ENCODE data around the gene KRT71.
"Not testable (repeated sequence)": the region's sequence is repeated elsewhere in the genome, so short reads cannot be mapped to it uniquely, and the experiment has no call there.

The KRT71 gene

GRCh38 chr12:52519387-52519703, 33.6 kb downstream of the KRT71 start:
- DNase-seq, result no peak

DNA sequence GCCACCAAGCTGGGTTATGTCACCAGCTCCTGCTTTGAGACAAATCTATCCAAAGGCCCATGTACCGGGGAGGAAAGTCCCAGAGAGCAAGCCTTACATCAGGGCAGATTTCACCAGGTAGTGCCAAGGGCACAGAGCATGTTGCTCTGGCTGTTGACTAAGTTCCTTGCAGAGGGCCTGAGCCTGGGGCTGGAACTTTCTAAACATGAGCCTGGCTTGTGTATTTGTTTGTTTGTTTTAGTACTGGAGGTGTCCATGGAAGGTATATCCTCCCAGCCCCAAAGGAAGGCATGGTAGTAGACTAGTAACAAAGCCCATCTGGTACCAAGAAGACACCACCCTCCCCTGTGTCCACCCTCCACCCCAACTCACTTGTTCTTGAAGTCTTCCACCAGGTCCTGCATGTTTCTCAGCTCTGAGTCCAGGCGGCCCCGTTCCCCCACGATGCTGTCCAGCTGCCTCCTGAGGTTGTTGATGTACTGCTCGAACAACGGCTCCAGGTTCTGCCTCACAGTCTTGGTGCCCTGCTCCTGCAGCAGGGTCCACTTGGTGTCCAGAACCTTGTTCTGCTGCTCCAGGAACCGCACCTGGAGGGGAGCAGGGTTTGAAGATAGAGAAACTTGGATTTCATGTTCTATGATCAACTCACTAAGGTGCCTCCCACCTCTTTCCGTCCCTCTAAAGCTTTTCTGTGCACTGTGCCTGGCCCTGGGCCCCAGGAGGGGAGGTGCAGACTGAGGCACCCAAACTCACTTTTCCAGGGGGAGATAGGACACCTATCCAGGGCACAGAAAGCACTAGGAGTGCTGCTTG, 34.2 kb downstream of the KRT71 start:
- DNase-seq, result no peak

DNA sequence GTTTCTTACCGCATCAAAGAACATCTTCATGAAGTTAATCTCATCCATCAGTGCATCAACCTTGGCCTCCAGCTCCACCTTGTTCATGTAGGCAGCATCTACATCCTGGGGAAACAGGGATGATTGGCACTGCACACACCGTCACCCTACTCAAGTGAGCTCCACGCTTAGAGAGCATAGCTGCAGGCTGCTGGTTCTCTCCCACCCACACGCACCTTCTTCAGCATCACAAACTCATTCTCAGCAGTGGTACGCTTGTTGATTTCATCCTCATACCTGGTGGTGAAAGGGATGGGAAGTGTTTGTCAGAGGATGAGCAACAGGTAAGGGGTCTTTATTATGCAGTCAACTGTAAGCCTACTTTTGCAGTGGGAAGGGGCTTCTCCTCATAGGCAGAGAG, 35.1 kb downstream of the KRT71 start:
- DNase-seq, result no peak

GRCh38 chr12:52517005-52517835, 35.7 kb downstream of the KRT71 start:
- no peak for DNase-seq

GRCh38 chr12:52515927-52516831, 36.8 kb downstream of the KRT71 start:
- no peak for DNase-seq

DNA sequence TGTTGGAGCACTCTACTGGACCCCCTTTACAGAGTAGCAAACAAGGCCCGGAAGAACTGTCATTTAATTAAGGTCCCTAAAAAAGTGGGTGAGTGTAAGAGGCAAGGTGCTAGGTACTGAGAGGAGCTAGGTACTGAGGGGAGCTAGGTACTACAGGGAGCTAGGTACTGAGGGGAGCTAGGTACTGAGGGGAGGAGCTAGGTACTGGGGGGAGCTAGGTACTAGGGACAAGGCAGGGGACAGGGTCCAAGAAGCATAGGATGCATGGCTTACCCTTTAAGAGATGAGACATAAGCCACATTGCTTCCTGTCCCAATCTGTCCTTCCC, 37.7 kb downstream of the KRT71 start:
- no peak for DNase-seq

DNA sequence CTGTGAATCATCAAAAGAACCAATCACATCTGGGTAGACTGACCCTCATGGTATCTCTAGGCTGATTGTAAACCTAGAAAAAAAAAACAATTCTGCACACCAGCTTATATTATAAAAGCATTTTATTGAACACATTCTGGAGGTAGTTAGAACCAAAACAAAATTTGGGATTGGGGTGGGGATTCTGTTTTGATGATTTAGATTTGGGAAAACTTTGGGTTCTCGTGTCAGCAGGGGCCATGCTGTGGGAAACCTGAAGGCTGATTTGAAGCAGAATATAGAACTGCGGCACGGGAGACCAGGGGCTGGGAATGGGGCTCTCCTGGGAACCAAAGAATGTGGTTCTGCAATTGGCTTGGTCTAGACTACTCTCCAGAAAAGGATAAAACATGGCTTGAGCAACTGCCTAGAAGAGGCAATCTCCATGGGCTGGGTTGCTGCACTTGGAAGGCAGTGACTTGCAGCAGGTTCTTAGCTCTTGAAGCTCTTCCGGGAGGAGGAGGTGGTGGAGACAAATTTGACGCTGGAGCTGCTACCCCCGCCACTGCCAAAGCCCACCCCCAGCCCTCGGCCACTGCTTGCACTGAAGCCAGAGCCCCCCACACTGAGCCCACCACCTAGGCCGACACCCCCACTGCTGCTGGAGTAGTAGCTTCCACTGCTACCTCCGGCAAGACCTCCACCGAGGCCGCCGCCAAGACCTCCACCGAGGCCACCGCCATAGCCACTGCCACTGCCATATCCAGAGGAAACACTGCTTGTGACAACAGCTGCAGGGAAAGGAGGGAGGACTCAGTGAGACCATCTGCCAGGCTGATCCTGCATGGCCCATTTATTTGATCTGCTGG, 38.2 kb downstream of the KRT71 start:
- DNase-seq, result no peak

DNA sequence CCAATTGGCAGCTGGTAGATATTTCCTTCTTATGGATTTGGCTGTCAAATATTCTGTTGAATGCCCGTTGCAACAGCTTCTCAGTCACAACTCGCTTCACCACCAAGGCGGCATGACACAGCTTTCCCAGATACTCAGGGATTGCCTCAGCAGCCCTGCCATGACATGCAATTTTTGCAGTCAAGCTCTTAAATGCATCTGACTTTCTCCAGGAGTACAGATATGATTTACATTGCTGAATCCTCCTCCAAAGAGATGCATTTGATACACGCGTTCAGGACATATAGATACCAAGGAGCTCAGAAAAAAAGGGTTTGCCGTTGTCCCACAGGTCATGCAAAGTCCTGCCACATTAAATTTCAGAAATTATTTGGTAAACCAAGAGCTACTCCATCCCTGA, 39.2 kb downstream of the KRT71 start:
- DNase-seq, result no peak

GRCh38 chr12:52508211-52508610, 44.7 kb downstream of the KRT71 start:
- no peak for DNase-seq

DNA sequence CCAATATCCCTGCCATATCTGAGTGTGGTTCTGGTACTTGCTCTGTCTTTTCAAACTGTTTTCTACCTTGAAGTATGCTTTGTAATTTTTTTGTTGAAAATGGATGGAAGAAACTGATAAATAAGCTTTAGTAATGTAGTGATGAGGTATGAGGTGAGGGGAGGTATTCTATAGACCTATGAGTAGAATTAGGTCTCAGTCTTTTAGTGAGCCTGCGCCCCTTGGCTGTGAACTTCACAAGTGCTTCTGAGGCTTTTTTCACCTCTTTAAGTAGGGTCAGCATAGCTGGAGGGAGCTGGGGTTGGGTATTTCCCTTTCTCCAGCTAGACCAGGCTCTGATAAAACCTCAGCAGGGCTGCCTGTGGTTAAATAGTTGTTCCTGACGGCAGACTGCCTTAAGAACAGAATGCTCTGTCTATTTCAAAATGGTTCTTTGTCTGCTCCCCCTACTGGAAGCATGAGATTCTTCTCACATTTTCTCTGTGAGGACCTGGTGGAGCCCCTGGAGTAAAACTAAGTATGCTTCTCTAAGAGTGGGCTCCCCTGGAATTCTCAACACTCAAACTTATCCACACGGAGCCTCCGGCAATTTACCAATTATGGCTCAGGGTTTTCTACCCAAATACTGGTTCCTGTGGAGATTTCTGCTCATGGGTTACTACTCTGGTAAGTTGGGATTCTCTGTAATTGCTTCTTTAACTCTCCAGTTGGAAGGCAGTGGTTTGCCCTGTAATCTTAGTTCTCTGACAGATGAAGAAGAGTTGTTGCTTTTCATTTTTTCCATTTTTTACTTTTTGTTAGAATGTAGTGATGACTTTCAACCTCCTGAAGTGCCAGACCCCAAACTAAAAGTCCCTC, 45.9 kb downstream of the KRT71 start:
- DNase-seq, result no peak

DNA sequence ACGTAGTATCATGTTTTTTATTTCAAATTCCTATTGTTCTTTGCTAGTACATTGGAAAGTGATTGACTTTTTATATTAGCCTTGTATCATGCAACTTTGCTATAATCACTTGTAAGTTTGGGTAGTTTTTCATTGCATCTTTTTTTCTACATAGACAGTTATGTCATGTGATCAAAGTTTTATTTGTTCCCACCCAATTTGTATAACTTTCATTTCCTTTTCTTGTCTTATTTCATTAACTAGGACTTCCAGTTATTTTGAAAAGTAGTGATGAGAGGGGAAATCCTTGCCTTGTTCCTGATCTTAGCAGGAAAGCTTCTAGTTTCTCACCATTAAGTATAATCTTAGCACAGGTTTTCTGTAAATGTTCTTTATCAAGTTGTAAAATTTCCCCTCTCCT, 50.1 kb downstream of the KRT71 start:
- no peak for DNase-seq

DNA sequence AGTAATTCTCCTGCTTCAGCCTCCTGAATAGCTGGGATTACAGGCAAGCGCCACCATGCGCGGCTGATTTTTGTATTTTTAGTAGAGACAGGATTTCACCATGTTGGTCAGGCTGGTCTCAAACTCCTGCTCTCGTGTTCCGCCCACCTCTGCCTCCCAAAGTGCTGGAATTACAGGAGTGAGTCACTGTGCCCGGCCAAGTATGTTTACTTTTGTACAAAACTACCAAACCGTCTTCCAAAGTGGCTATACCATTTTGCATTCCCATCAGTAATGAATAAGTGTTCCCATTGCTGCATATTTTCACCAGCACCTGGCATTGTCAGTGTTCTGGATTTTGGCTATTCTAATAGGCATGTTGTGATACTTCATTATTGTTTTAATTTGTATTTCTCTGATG, 51.5 kb downstream of the KRT71 start:
- no peak for DNase-seq

- DNase-seq, result not testable (repeated sequence)
These were observed 52.4 kb downstream of the KRT71 start for GRCh38 chr12:52500574-52500973.

DNA sequence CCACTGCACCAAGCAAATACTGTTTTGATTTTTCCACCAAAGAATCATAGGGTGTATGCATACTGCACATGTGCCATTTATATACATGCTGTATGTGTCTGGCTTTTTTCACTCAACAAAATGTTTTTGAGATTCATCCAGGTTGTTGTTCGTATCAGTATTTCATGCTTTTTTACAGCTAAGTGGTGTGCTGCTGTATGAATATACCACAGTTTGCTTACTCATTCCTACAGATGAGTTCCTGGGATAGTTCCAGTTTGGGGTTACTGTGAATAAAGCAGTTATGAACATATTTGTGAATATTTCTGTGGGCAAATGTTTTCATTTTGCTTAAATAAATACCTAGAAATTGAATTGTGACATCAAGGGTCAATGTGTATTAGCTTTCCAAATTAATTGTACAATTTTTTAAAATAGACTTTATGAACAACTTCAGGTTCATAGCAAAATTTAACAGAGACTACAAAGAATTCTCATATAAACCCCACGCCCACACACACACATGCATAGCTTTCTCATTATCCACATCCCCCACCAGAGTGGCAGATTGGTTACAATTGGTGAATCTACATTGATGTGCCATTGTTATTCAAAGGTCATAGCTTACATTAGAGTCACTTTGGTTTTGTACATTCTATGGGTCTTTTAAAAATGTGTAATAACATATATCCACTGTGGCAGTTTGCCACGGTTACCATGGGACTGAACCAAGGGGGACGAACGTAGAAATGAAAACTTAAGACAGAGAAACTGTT, 53.0 kb downstream of the KRT71 start:
- no peak for DNase-seq

DNA sequence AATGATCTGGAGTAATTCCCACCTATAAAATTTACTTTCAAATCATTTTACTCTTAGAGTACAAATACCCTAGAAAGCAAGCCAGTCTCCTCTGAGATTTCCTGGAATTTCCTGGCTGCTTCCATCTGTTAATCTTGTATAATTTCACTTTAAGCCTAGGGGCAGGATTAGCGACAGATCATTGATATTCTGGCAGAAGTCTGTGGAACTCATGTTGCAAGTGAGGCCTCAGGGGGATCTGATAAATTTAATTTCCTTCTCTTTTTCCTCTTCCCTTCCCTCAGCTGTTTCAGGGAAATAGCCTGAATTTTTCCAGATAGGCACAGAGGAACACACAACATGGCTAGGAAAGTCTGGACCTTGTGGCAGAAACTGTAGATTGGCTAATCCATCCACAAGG, 54.0 kb downstream of the KRT71 start:
- no peak for DNase-seq

DNA sequence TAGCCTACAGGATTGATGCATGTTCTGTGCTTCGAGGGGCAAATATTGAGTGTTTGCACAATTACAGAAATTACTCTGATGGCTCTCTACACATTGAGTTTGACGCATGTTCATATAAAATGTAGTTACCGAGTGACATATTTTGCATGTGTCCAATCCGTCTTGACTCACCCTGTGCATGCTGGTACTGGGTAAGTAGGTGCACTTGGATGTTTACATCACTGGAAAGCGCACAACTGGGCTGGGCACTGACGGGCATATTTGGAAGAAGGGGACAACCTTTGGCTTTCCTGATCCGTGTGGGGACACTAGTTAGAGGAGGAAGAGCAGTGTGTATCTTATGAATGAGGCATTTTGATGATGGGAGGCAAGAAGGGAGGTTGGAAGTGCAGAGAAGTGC, 55.0 kb downstream of the KRT71 start:
- no peak for DNase-seq

GRCh38 chr12:52496590-52497071, 56.3 kb downstream of the KRT71 start:
- DNase-seq, result no peak

- DNase-seq, result no peak
These were observed 56.9 kb downstream of the KRT71 start for GRCh38 chr12:52496054-52496453.

- no peak for DNase-seq
These were observed 57.6 kb downstream of the KRT71 start for GRCh38 chr12:52495389-52495788.

DNA sequence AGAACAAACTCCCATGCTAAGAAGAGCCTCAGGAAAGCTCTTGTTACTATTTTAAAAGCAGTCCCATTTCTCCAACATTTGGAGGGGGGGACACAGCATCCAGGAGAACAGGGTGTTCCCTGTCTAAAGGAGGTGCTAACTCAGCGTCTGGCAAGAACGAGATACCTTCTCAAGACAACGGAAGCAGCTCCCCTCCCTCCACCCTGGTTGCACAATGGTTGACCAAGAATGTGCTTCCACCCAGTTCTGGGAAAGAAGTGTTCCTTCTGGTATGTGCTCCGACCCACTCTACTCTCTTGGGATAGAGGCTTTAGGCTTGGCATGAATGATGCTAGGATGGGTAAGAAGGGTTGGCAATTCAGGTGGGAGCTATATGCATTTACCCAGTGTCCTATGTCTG, 58.4 kb downstream of the KRT71 start:
- no peak for DNase-seq

DNA sequence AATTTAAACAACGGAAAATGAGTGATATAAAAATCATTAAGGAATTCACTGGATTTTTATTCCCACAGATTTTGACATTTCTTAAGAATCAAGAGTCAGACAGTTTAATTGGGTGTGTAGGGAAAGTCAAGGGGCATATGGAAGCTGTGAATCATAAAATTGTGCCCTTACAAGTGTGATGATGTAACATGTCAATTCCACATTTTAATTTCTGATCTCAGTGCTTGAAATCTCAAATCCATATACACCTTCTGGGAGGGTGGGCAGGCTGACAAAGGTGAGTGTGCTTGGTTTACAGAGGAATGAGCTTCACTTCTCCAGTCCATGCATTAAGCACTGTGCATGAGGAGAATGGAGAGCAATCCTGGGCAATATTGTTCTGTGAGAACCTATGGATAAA, 58.8 kb downstream of the KRT71 start:
- no peak for DNase-seq
